ENCODE results near the gene ZNF462.

ZNF462 gene

GRCh38 chr9:107043886-107044285, 180.9 kb downstream of the ZNF462 start:
- Histone ChIP-seq H4K20me1 (ENCODE audit: insufficient read depth, low read length, poor library complexity, severe bottlenecking) (no peaks in the 10 kb centered on the region), H3F3A (ENCODE audit: low read depth) (no peaks in the 10 kb centered on the region), H3K27me3 (ENCODE audit: insufficient read depth, low read length, poor library complexity, severe bottlenecking) (no peaks in the 10 kb centered on the region), H3K36me3 (ENCODE audit: insufficient read depth, low read length) (no peaks in the 10 kb centered on the region), H3K4me2 (ENCODE audit: low read depth, low read length, poor library complexity, severe bottlenecking) (no peak overlapping the region), H3K79me2 (ENCODE audit: insufficient read depth, low read length) (no peaks in the 10 kb centered on the region), H3K4me3 (ENCODE audit: low read length, poor library complexity, severe bottlenecking) (no peak overlapping the region), H2AFZ (ENCODE audit: low read length) (no peak overlapping the region), H3K9me2 (replicated peaks; ENCODE audit: low read depth, low read length) (no peaks in the 10 kb centered on the region), H3K4me1 (ENCODE audit: insufficient read depth, low read length, poor library complexity, severe bottlenecking) (no peaks in the 10 kb centered on the region), H3K9me3 (ENCODE audit: insufficient read depth, low read depth, low read length) (no peaks in the 10 kb centered on the region), H3K9ac (ENCODE audit: low read depth, low read length, poor library complexity, severe bottlenecking) (no peak overlapping the region)
- peak; percentile 37 for TF ChIP-seq CTCF (conservative IDR thresholded peaks at IDR 0.05; ENCODE audit: low read length)
- TF ChIP-seq EZH2phosphoT487 (IDR thresholded peaks at IDR 0.05; ENCODE audit: borderline replicate concordance): no peak

GRCh38 chr9:107044872-107045271, 181.9 kb downstream of the ZNF462 start:
- Histone ChIP-seq H3K27me3 (ENCODE audit: insufficient read depth, low read length, poor library complexity, severe bottlenecking) (no peaks in the 10 kb centered on the region), H3K9me2 (replicated peaks; ENCODE audit: low read depth, low read length) (no peaks in the 10 kb centered on the region), H2AFZ (ENCODE audit: low read length) (no peak overlapping the region), H3K79me2 (ENCODE audit: insufficient read depth, low read length) (no peaks in the 10 kb centered on the region), H3K4me1 (ENCODE audit: insufficient read depth, low read length, poor library complexity, severe bottlenecking) (no peaks in the 10 kb centered on the region), H3K36me3 (ENCODE audit: insufficient read depth, low read length) (no peaks in the 10 kb centered on the region), H3K4me2 (ENCODE audit: low read depth, low read length, poor library complexity, severe bottlenecking) (no peak overlapping the region), H3K9ac (ENCODE audit: low read depth, low read length, poor library complexity, severe bottlenecking) (no peak overlapping the region), H4K20me1 (ENCODE audit: insufficient read depth, low read length, poor library complexity, severe bottlenecking) (no peaks in the 10 kb centered on the region), H3K9me3 (ENCODE audit: insufficient read depth, low read depth, low read length) (no peaks in the 10 kb centered on the region), H3F3A (ENCODE audit: low read depth) (no peaks in the 10 kb centered on the region), H3K4me3 (ENCODE audit: low read length, poor library complexity, severe bottlenecking) (no peak overlapping the region)
- no peak for TF ChIP-seq EZH2phosphoT487 (IDR thresholded peaks at IDR 0.05; ENCODE audit: borderline replicate concordance)
- TF ChIP-seq CTCF (conservative IDR thresholded peaks at IDR 0.05; ENCODE audit: low read length): peak; percentile 60

- no peak overlapping the region for H3K4me2 ChIP-seq (ENCODE audit: low read depth, low read length, poor library complexity, severe bottlenecking)
Measured at GRCh38 chr9:107046692-107047091, 183.7 kb downstream of the ZNF462 start.

More at GRCh38 chr9:107046692-107047091, 183.7 kb downstream of the ZNF462 start:
- H3F3A ChIP-seq (ENCODE audit: low read depth): no peaks in the 10 kb centered on the region
- no peak overlapping the region for H3K4me3 ChIP-seq (ENCODE audit: low read length, poor library complexity, severe bottlenecking)
- H3K36me3 ChIP-seq (ENCODE audit: insufficient read depth, low read length): no peaks in the 10 kb centered on the region
- H3K27me3 ChIP-seq (ENCODE audit: insufficient read depth, low read length, poor library complexity, severe bottlenecking): no peaks in the 10 kb centered on the region
- no peaks in the 10 kb centered on the region for H4K20me1 ChIP-seq (ENCODE audit: insufficient read depth, low read length, poor library complexity, severe bottlenecking)
- H3K79me2 ChIP-seq (ENCODE audit: insufficient read depth, low read length): no peaks in the 10 kb centered on the region
- TF ChIP-seq EZH2phosphoT487 (IDR thresholded peaks at IDR 0.05; ENCODE audit: borderline replicate concordance) (no peak), CTCF (conservative IDR thresholded peaks at IDR 0.05; ENCODE audit: low read length) (no peak)
- no peaks in the 10 kb centered on the region for H3K9me2 ChIP-seq (replicated peaks; ENCODE audit: low read depth, low read length)
- no peaks in the 10 kb centered on the region for H3K4me1 ChIP-seq (ENCODE audit: insufficient read depth, low read length, poor library complexity, severe bottlenecking)
- no peak overlapping the region for H2AFZ ChIP-seq (ENCODE audit: low read length)
- H3K9me3 ChIP-seq (ENCODE audit: insufficient read depth, low read depth, low read length): no peaks in the 10 kb centered on the region
- no peak overlapping the region for H3K9ac ChIP-seq (ENCODE audit: low read depth, low read length, poor library complexity, severe bottlenecking)

All from Loucy (cell line).